ENCODE measurements around the gene ASTN1. TPM values are rescaled to one million over a fixed set of nuclear protein-coding genes. Genes with fewer than 3 reads are reported as not detected.

ASTN1 gene
- polyA plus RNA-seq, 1 experiment: 0.09 TPM

- no peak for TF ChIP-seq CTCF (IDR thresholded peaks at IDR 0.05; ENCODE audit: low read depth, low read length)
- Histone ChIP-seq H3K9me3 (ENCODE audit: control insufficient read depth, insufficient read depth, low read length) (no peaks in the 10 kb centered on the region), H3K27me3 (ENCODE audit: control insufficient read depth, insufficient read depth, low read length) (no peaks in the 10 kb centered on the region), H3K27ac (ENCODE audit: low read depth, low read length) (no peak overlapping the region), H3K4me3 (ENCODE audit: low read depth, low read length) (no peak overlapping the region)
- no peak for DNase-seq (ENCODE audit: low read depth, low spot score)
- ChIA-PET CTCF (no interaction called here), POLR2A (no interaction called here)
Measured at GRCh38 chr1:176964687-176965086, 199.8 kb downstream of the ASTN1 start.

- POLR2A ChIA-PET: no interaction called here
- H3K27me3 ChIP-seq (ENCODE audit: control insufficient read depth, insufficient read depth, low read length): no peaks in the 10 kb centered on the region
- no peak for DNase-seq (ENCODE audit: low read depth, low spot score)
- CTCF ChIA-PET: no interaction called here
- no peak overlapping the region for H3K27ac ChIP-seq (ENCODE audit: low read depth, low read length)
- no peaks in the 10 kb centered on the region for H3K9me3 ChIP-seq (ENCODE audit: control insufficient read depth, insufficient read depth, low read length)
- H3K4me3 ChIP-seq (ENCODE audit: low read depth, low read length): no peak overlapping the region
- no peak for TF ChIP-seq CTCF (IDR thresholded peaks at IDR 0.05; ENCODE audit: low read depth, low read length)
Measured at GRCh38 chr1:176963181-176963580, 201.3 kb downstream of the ASTN1 start.

- H3K4me3 ChIP-seq (ENCODE audit: low read depth, low read length): no peak overlapping the region
- ChIA-PET CTCF (no interaction called here), POLR2A (no interaction called here)
- TF ChIP-seq CTCF (IDR thresholded peaks at IDR 0.05; ENCODE audit: low read depth, low read length): no peak
- no peaks in the 10 kb centered on the region for H3K9me3 ChIP-seq (ENCODE audit: control insufficient read depth, insufficient read depth, low read length)
- H3K27ac ChIP-seq (ENCODE audit: low read depth, low read length): no peak overlapping the region
- H3K27me3 ChIP-seq (ENCODE audit: control insufficient read depth, insufficient read depth, low read length): no peaks in the 10 kb centered on the region
- DNase-seq (ENCODE audit: low read depth, low spot score): no peak
Measured at GRCh38 chr1:176961678-176962077, 202.8 kb downstream of the ASTN1 start.

- CTCF ChIA-PET: no interaction called here
- POLR2A ChIA-PET: no interaction called here
Measured at GRCh38 chr1:176959191-176959820, 205.2 kb downstream of the ASTN1 start.

GRCh38 chr1:176957603-176958002 is 206.9 kb downstream of the ASTN1 start:
- DNase-seq (ENCODE audit: low read depth, low spot score): no peak
- no peak overlapping the region for H3K27ac ChIP-seq (ENCODE audit: low read depth, low read length)
- CTCF ChIA-PET: no interaction called here
- POLR2A ChIA-PET: no interaction called here
- no peaks in the 10 kb centered on the region for H3K27me3 ChIP-seq (ENCODE audit: control insufficient read depth, insufficient read depth, low read length)
- no peak for TF ChIP-seq CTCF (IDR thresholded peaks at IDR 0.05; ENCODE audit: low read depth, low read length)
- no peak overlapping the region for H3K4me3 ChIP-seq (ENCODE audit: low read depth, low read length)
- no peaks in the 10 kb centered on the region for H3K9me3 ChIP-seq (ENCODE audit: control insufficient read depth, insufficient read depth, low read length)

More at GRCh38 chr1:176959191-176959820, 205.2 kb downstream of the ASTN1 start:
- Histone ChIP-seq H3K27me3 (ENCODE audit: control insufficient read depth, insufficient read depth, low read length) (no peaks in the 10 kb centered on the region), H3K9me3 (ENCODE audit: control insufficient read depth, insufficient read depth, low read length) (no peaks in the 10 kb centered on the region), H3K4me3 (ENCODE audit: low read depth, low read length) (no peak overlapping the region), H3K27ac (ENCODE audit: low read depth, low read length) (no peak overlapping the region)
- DNase-seq (ENCODE audit: low read depth, low spot score): no peak
- TF ChIP-seq CTCF (IDR thresholded peaks at IDR 0.05; ENCODE audit: low read depth, low read length): no peak

Measured in AG04450 (cell line).